OCI-LY3 (cell line): ENCODE data around the gene LHB.

Experiments
- EZH2phosphoT487 ChIP-seq: fragments of 200-600 bp; shearing (Covaris generic); IDR thresholded peaks from 2 replicates; pipeline ENCODE4 v1.6.1; 2018; ENCODE audit warnings: antibody characterized with exemption, mixed run types, low read depth
- TF ChIP-seq, protein P1 (sequence below): fragments of 200-600, 300-600 bp; sonication (generic); IDR thresholded peaks from 2 replicates; pipeline ENCODE4 v1.5.1; 2014; ENCODE audit warnings: antibody characterized with exemption, low read length, low read depth

DNA sequence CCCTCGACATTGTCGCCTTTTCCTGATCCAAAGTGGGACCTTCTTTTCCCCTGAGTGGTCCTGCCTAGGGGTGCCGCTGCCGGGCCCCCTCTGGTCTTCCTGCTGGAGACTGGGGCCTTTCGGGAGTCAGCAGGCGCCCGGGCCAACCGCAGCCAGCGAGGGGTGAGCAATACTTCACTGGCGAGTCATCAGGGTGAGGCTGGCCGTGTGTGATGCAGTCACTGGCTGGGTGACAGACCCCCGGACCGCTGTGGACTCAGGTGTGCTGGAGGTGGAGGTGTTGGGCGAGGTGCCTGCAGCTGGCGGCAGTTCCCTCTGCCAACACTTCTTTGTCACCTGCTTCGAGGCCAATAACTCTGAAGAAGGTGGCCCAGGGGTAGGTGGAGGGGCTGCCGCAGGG is 25.3 kb upstream of the LHB start:
- TF ChIP-seq, protein P1, sequence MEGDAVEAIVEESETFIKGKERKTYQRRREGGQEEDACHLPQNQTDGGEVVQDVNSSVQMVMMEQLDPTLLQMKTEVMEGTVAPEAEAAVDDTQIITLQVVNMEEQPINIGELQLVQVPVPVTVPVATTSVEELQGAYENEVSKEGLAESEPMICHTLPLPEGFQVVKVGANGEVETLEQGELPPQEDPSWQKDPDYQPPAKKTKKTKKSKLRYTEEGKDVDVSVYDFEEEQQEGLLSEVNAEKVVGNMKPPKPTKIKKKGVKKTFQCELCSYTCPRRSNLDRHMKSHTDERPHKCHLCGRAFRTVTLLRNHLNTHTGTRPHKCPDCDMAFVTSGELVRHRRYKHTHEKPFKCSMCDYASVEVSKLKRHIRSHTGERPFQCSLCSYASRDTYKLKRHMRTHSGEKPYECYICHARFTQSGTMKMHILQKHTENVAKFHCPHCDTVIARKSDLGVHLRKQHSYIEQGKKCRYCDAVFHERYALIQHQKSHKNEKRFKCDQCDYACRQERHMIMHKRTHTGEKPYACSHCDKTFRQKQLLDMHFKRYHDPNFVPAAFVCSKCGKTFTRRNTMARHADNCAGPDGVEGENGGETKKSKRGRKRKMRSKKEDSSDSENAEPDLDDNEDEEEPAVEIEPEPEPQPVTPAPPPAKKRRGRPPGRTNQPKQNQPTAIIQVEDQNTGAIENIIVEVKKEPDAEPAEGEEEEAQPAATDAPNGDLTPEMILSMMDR: no peak
- TF ChIP-seq EZH2phosphoT487: no peak
